T-cell (primary cell): ENCODE measurements around the gene KRTAP21-1. TPM values are rescaled to one million over a fixed set of nuclear protein-coding genes. Genes with fewer than 3 reads are reported as not detected.

ENCODE experiments used
- ATAC-seq, 4 experiments: fragments of 200-7000 bp in 3 of 4; fragments of 150-1000 bp in 1 of 4; cut with Tn5 transposase; replicated peaks in 1 of 4; 1 replicate in 3 of 4; 2 replicates in 1 of 4; pipeline ENCODE4 v1.10.0; 2021; ENCODE audit warnings: moderate library complexity in 3 of 4, mild to moderate bottlenecking in 2 of 4, moderate number of reproducible peaks in 1 of 4
- CTCF ChIA-PET, 2 donors: fragments of 300-600 bp; sonication (Branson Sonifier 250); formaldehyde crosslinking; loops; one replicate each; lab custom pipeline; 2022; ENCODE audit warnings: antibody characterized with exemption in 2 of 2; lab: Charles Lee
- POLR2A ChIA-PET, 2 donors: fragments of 300-600 bp; sonication (Branson Sonifier 250); formaldehyde crosslinking; loops; one replicate each; lab custom pipeline; 2022; ENCODE audit warnings: antibody characterized with exemption in 2 of 2; lab: Charles Lee
- DNase-seq, 35 experiments: peaks; one replicate each; pipeline versions ENCODE4 v3.0.0 to v3.0.0-alpha.2; 2013 to 2023
- H3K27ac ChIP-seq: one replicate; pipeline ENCODE4 v1.5.1; 2013; ENCODE audit warnings: low read length
- H3K27me3 ChIP-seq, 2 experiments: replicated peaks in 1 of 2; 1 replicate in 1 of 2; 2 replicates in 1 of 2; pipeline versions ENCODE4 v1.6.1 to v1.7.0; 2013; ENCODE audit warnings: low read length in 1 of 2, mixed read lengths in 1 of 2; ENCODE audit not compliant: control insufficient read depth in 2 of 2, insufficient read depth in 2 of 2; ENCODE audit errors: extremely low read depth in 1 of 2
- H3K36me3 ChIP-seq, 2 donors: 1 replicate in 1 of 2; 2 replicates in 1 of 2; pipeline versions ENCODE4 v1.6.1 to v1.7.0; 2013; ENCODE audit warnings: low read length in 1 of 2; ENCODE audit not compliant: control insufficient read depth in 2 of 2, insufficient read depth in 1 of 2; ENCODE audit errors: extremely low read depth in 1 of 2
- H3K4me1 ChIP-seq, 2 experiments: 1 replicate in 1 of 2; 2 replicates in 1 of 2; pipeline versions ENCODE4 v1.6.1 to v1.7.0; 2013; ENCODE audit warnings: low read length in 2 of 2, mixed read lengths in 1 of 2; ENCODE audit not compliant: insufficient read depth in 2 of 2, control insufficient read depth in 1 of 2; ENCODE audit errors: extremely low read depth in 1 of 2
- H3K4me3 ChIP-seq, 2 donors: 1 replicate in 1 of 2; 2 replicates in 1 of 2; pipeline versions ENCODE4 v1.5.1 to v1.7.0; 2013; ENCODE audit warnings: mild to moderate bottlenecking in 2 of 2, low read length in 1 of 2, moderate library complexity in 1 of 2; ENCODE audit not compliant: control insufficient read depth in 1 of 2; ENCODE audit errors: extremely low read depth in 1 of 2
- H3K9me3 ChIP-seq: 2 replicates; pipeline ENCODE4 v1.7.0; 2013
- H3K27ac Mint-ChIP-seq, 2 donors: one replicate each; pipeline ENCODE4 v1.8.0; 2020 to 2021; ENCODE audit warnings: mild to moderate bottlenecking in 2 of 2, mixed read lengths in 2 of 2
- H3K27me3 Mint-ChIP-seq, 2 donors: one replicate each; pipeline ENCODE4 v1.8.0; 2021 to 2022; ENCODE audit warnings: mixed read lengths in 2 of 2
- H3K36me3 Mint-ChIP-seq: one replicate; pipeline ENCODE4 v1.8.0; 2021; ENCODE audit warnings: mixed read lengths
- H3K4me1 Mint-ChIP-seq, 3 donors: one replicate each; pipeline ENCODE4 v1.8.0; 2020 to 2022; ENCODE audit warnings: mixed read lengths in 3 of 3, mild to moderate bottlenecking in 1 of 3
- H3K4me3 Mint-ChIP-seq, 3 donors: one replicate each; pipeline ENCODE4 v1.8.0; 2020 to 2022; ENCODE audit warnings: mild to moderate bottlenecking in 3 of 3, mixed read lengths in 3 of 3, moderate library complexity in 3 of 3
- H3K9me3 Mint-ChIP-seq, 3 donors: one replicate each; pipeline ENCODE4 v1.8.0; 2020 to 2022; ENCODE audit warnings: mixed read lengths in 3 of 3
- WGBS: methylation state at CpG from one replicate; pipeline ENCODE4 v1.1.5; 2013; ENCODE audit warnings: missing lambda C conversion rate; ENCODE audit not compliant: insufficient coverage; 5-methylcytosine and 5-hydroxymethylcytosine counted together
- total RNA-seq, 35 experiments: library from RNA in 6 of 35; stranded (reverse) in 6 of 35; fragments of 120-200 nt in 1 of 35; gene quantifications; one replicate each; pipeline versions ENCODE4 v1.2.1 to v1.2.4 and lab custom pipeline; 2013 to 2026

The KRTAP21-1 gene
- total RNA-seq, 5 donors from 2014 or later (not counting 1 experiment from before 2014, with no cell fraction given): not detected

DNA sequence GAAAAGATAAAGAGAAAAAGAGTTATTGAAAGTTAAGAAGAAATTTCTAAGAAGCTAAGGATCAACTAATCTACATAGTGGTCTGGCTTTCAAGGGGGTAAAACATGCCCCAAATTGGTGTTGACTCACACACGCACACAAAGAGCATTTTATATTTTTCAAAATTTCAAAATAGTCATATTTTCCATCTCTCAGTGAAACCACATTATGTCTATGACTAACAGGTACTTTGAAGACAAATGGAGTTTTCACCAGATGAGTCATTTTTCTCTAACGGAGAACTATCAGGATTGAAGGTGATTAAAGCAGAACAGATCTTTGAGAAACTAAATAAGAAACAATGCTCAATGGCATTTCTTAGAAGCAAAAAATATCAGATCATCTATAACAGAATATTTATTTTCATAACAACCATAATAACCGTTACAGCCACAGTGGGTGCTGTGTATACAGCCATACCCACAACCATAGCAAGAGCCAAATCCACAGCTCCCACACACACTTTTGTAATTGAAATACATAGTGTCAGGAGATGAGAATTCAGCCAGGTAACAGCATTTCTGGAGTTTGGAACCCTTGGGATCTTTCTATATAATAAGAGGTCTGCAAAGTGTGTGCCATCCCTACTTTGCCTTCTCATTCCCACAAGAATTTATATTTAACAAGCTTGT is 36.9 kb downstream of the KRTAP21-1 start, which contains the start of gene KRTAP21-3:
Gene KRTAP21-3 (minus strand): TSS at position 539 of the 671 bp plus-strand sequence. CDS start 18 bp downstream, at position 521.
- DNase-seq (no peak), ATAC-seq (peak in 3 of 4 experiments; percentile 54 to 82 (median 65))
- peak within 1 kb of the TSS in 1 of 2 donors; percentile 50 for H3K27ac Mint-ChIP-seq
- H3K36me3 Mint-ChIP-seq: no peaks in the 10 kb centered on the region
- Histone ChIP-seq H3K27me3 (no peaks in the 10 kb centered on the region), H3K36me3 (no peaks in the 10 kb centered on the region), H3K4me3 (no peak within 1 kb of the TSS), H3K9me3 (no peaks in the 10 kb centered on the region), H3K4me1 (no peaks in the 10 kb centered on the region), H3K27ac (no peak within 1 kb of the TSS)
- ChIA-PET POLR2A (no interaction called here), CTCF (no interaction called here)
- peaks cover 0 to 10% (median 4%) of the 10 kb centered on the region in 3 donors for H3K4me1 Mint-ChIP-seq
- no peaks in the 10 kb centered on the region for H3K27me3 Mint-ChIP-seq
- H3K9me3 Mint-ChIP-seq: peaks cover 0 to 3% (median 0%) of the 10 kb centered on the region in 3 donors
- no CpG with 5 or more reads among the region's 3 CpGs for WGBS
- H3K4me3 Mint-ChIP-seq: no peak within 1 kb of the TSS

DNA sequence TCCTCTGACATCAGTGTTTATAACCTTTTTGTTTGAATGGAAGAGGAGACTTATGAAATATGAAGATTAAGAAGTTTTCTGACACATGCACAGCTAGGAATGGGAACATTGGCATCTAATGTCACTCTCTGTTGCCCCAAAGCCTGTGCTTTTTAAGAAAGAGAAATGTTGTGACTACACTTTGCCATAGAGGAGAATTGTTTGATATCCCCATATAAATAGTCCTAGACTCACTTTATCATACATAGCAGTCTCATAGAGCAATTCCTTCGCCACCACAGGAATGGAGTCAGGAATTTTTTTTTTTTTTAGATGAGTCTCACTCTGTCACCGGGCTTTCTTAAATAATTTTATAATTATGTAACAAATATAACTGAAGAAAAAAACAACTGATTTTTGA is 38.1 kb downstream of the KRTAP21-1 start:
- no peaks in the 10 kb centered on the region for H3K9me3 ChIP-seq
- no CpG with 5 or more reads among the region's 2 CpGs for WGBS
- Mint-ChIP-seq H3K27me3 (no peaks in the 10 kb centered on the region), H3K9me3 (peaks cover 0 to 3% (median 0%) of the 10 kb centered on the region in 3 donors), H3K27ac (no peak overlapping the region), H3K4me1 (peaks cover 0 to 10% (median 4%) of the 10 kb centered on the region in 3 donors), H3K36me3 (no peaks in the 10 kb centered on the region), H3K4me3 (no peak overlapping the region)
- H3K4me1 ChIP-seq: no peaks in the 10 kb centered on the region
- H3K27me3 ChIP-seq: no peaks in the 10 kb centered on the region
- POLR2A ChIA-PET: no interaction called here
- no peaks in the 10 kb centered on the region for H3K36me3 ChIP-seq
- CTCF ChIA-PET: interaction anchor here in 1 of 2 donors (0.6 kb wide), 2 partner anchors 62 to 513 kb away, joined by 4 to 5 read pairs; no protein-coding TSS in a partner anchor
- DNase-seq: no peak
- no peak overlapping the region for H3K27ac ChIP-seq
- no peak overlapping the region for H3K4me3 ChIP-seq
- ATAC-seq: no peak

DNA sequence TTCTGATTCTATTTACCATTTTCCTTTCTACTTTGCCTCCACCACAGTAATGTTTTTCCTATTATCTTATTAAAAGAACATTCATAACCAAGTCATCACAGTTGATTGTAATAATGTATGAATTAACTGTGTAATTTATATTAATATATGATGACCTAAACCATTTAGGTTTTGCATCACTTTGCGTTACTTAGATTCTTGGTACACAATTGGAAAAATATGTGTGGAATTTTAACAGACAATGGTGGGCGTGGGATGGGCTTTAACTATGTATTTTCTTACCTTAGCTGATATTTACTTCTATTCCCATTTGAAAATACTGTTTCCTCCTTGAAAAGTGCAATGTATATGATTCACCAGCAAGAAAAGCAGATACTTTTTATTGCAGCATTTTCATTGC is 40.3 kb downstream of the KRTAP21-1 start:
- no peaks in the 10 kb centered on the region for H3K9me3 ChIP-seq
- Mint-ChIP-seq H3K4me3 (no peak overlapping the region), H3K36me3 (no peaks in the 10 kb centered on the region), H3K27me3 (peaks cover 1 to 4% of the 10 kb centered on the region in 2 donors), H3K4me1 (peaks cover 0 to 10% (median 4%) of the 10 kb centered on the region in 3 donors), H3K27ac (no peak overlapping the region), H3K9me3 (peaks cover 0 to 8% (median 0%) of the 10 kb centered on the region in 3 donors)
- no peaks in the 10 kb centered on the region for H3K36me3 ChIP-seq
- ATAC-seq (no peak), DNase-seq (no peak)
- ChIA-PET CTCF (no interaction called here), POLR2A (interaction anchor here in 1 of 2 donors (1.2 kb wide), 1 partner anchor 12 kb away, joined by 3 read pairs; no protein-coding TSS in a partner anchor)
- no CpG with 5 or more reads among the region's 2 CpGs for WGBS
- no peaks in the 10 kb centered on the region for H3K27me3 ChIP-seq
- no peaks in the 10 kb centered on the region for H3K4me1 ChIP-seq
- H3K27ac ChIP-seq: no peak overlapping the region
- no peak overlapping the region for H3K4me3 ChIP-seq

DNA sequence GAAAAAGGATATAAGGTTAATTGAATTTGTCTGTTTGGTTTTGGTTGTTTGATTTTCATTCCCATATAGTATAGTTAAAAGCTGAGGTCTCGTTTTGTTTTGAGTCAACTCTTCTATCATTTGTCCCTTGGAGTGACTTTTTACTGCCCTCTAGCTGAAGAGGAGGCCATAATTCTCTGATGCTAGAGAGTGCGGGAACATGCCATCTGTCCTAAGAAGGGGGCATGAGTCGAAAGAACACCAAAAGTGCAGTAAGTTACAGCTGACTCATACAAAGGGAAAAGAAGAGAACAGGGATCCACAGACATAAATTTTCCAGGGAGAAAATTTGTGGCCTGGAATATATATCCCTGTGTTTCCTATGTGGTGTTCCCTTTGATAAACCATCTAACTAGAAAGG is 40.8 kb downstream of the KRTAP21-1 start:
- Histone ChIP-seq H3K4me3 (no peak overlapping the region), H3K4me1 (no peaks in the 10 kb centered on the region), H3K27me3 (no peaks in the 10 kb centered on the region), H3K27ac (no peak overlapping the region), H3K9me3 (no peaks in the 10 kb centered on the region), H3K36me3 (no peaks in the 10 kb centered on the region)
- DNase-seq (no peak), ATAC-seq (no peak)
- H3K27ac Mint-ChIP-seq: no peak overlapping the region
- WGBS: 0% methylated on average over 1 of the region's 3 CpGs
- peaks cover 1 to 4% of the 10 kb centered on the region in 2 donors for H3K27me3 Mint-ChIP-seq
- ChIA-PET CTCF (no interaction called here), POLR2A (interaction anchor here in 1 of 2 donors (1.2 kb wide), 1 partner anchor 13 kb away, joined by 3 read pairs; no protein-coding TSS in a partner anchor)
- H3K4me1 Mint-ChIP-seq: peaks cover 0 to 10% (median 4%) of the 10 kb centered on the region in 3 donors
- H3K36me3 Mint-ChIP-seq: no peaks in the 10 kb centered on the region
- no peak overlapping the region for H3K4me3 Mint-ChIP-seq
- peaks cover 0 to 8% (median 0%) of the 10 kb centered on the region in 3 donors for H3K9me3 Mint-ChIP-seq

DNA sequence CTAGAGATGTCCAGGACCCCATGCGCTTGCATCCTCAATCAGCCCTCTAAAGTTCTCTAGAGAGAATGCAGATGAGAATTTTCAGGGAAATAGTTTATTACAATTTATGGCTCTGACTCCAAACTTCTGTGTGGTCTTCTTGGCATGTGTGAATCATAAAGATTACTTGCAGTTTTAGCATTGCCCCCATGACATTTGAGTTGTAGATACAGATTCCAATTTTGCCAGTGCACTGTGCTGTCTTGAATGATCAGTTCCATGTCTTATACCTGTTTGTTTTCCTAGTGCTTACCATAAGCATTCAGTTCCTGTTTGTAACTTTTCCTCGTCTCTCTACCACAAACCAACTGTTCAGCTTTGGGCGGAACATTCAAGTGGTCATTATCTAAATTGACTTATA is 41.5 kb downstream of the KRTAP21-1 start:
- ChIA-PET POLR2A (interaction anchor here in 1 of 2 donors (1.2 kb wide), 1 partner anchor 13 kb away, joined by 3 read pairs; no protein-coding TSS in a partner anchor), CTCF (no interaction called here)
- Mint-ChIP-seq H3K36me3 (no peaks in the 10 kb centered on the region), H3K27ac (no peak overlapping the region), H3K9me3 (peaks cover 0 to 8% (median 0%) of the 10 kb centered on the region in 3 donors), H3K4me1 (peaks cover 0 to 7% (median 0%) of the 10 kb centered on the region in 3 donors), H3K27me3 (peaks cover 1 to 4% of the 10 kb centered on the region in 2 donors), H3K4me3 (no peak overlapping the region)
- ATAC-seq (no peak), DNase-seq (no peak)
- Histone ChIP-seq H3K36me3 (no peaks in the 10 kb centered on the region), H3K27me3 (no peaks in the 10 kb centered on the region), H3K9me3 (no peaks in the 10 kb centered on the region), H3K27ac (no peak overlapping the region), H3K4me1 (no peaks in the 10 kb centered on the region), H3K4me3 (no peak overlapping the region)
- no CpG with 5 or more reads among the region's 3 CpGs for WGBS

DNA sequence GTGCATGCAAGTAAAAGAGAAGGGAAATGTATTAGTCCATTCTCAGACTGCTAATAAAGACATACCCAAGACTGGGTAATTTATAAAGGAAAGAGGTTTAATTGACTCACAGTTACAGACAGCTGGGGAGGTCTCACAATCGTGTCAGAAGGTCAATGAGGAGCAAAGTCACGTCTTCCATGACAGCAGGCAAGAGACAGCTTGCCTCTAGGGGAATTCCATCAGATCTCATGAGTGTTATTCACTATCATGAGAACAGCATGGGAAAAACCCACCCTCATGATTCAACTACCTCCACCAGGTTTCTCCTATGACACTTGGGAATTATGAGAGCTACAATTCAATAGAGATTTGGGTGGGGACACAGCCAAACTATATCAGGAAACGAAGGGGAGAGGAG is 44.7 kb downstream of the KRTAP21-1 start:
- peaks cover 0 to 5% (median 5%) of the 10 kb centered on the region in 3 donors for H3K9me3 Mint-ChIP-seq
- no peaks in the 10 kb centered on the region for H3K27me3 ChIP-seq
- DNase-seq (no peak), ATAC-seq (no peak)
- H3K4me3 Mint-ChIP-seq: no peak overlapping the region
- H3K36me3 ChIP-seq: no peaks in the 10 kb centered on the region
- no peaks in the 10 kb centered on the region for H3K4me1 Mint-ChIP-seq
- no peak overlapping the region for H3K27ac ChIP-seq
- H3K27ac Mint-ChIP-seq: no peak overlapping the region
- no peak overlapping the region for H3K4me3 ChIP-seq
- H3K27me3 Mint-ChIP-seq: peaks cover 1 to 4% of the 10 kb centered on the region in 2 donors
- H3K36me3 Mint-ChIP-seq: no peaks in the 10 kb centered on the region
- ChIA-PET CTCF (interaction anchor here in 1 of 2 donors (0.5 kb wide), 1 partner anchor 153 kb away, joined by 4 read pairs; no protein-coding TSS in a partner anchor), POLR2A (no interaction called here)
- WGBS: no CpG with 5 or more reads among the region's 3 CpGs
- H3K4me1 ChIP-seq: no peaks in the 10 kb centered on the region
- no peaks in the 10 kb centered on the region for H3K9me3 ChIP-seq
